Posterior vena cava (tissue), 2 donors: ENCODE data around the gene LATS2. TPM values are rescaled to one million over a fixed set of nuclear protein-coding genes. Genes with fewer than 3 reads are reported as not detected.

Experiments used
- DNase-seq: peaks from one replicate; pipeline ENCODE4 v3.0.0-alpha.2; 2020; ENCODE audit warnings: low spot score
- intact Hi-C, 2 donors: fragments of 100-400 bp; cut with DNase I; formaldehyde crosslinking; loops; one replicate each; pipeline versions ENCODE4 v1.14.1 to v1.14.2; 2022 to 2023
- total RNA-seq, 2 donors: library from RNA; stranded (reverse); fragmentation: NEBNext Ultra II Directional; extraction: Animal tissue kit (Norgen Biotek cat#: 25700); gene quantifications; one replicate each; pipeline ENCODE4 v1.2.1, GENCODE V29; 2021
- donor health status: DM: yes; HTN: yes; CAD: no.
- donor health status: DM: yes; HTN: yes; CAD: no.

Gene LATS2
- total RNA-seq, 2 donors from 2014 or later: 37.2 to 41.8 TPM

- intact Hi-C loops: no loop called here
- no peak for DNase-seq
Observed at GRCh38 chr13:21032656-21033055, 28.7 kb downstream of the LATS2 start.

- DNase-seq: no peak
- intact Hi-C loops: no loop called here
Observed at GRCh38 chr13:21031594-21032275, 29.7 kb downstream of the LATS2 start.

- DNase-seq: no peak
- intact Hi-C loops: no loop called here
Observed at GRCh38 chr13:21025539-21025938, 35.8 kb downstream of the LATS2 start.

GRCh38 chr13:21022056-21022979 lies 39.1 kb downstream of the LATS2 start:
- no peak for DNase-seq
- intact Hi-C loops: no loop called here

GRCh38 chr13:21020581-21020980 lies 40.8 kb downstream of the LATS2 start:
- intact Hi-C loops: no loop called here
- no peak for DNase-seq

GRCh38 chr13:21020176-21020575 lies 41.2 kb downstream of the LATS2 start:
- intact Hi-C loops: no loop called here
- DNase-seq: no peak

GRCh38 chr13:21018220-21018619 lies 43.2 kb downstream of the LATS2 start:
- DNase-seq: no peak
- intact Hi-C loops: no loop called here

- DNase-seq: no peak
- intact Hi-C loops: no loop called here
Observed at GRCh38 chr13:21016487-21016886, 44.9 kb downstream of the LATS2 start.

GRCh38 chr13:21015284-21015683 lies 46.1 kb downstream of the LATS2 start:
- DNase-seq: no peak
- intact Hi-C loops: no loop called here

- intact Hi-C loops: no loop called here
- peak; percentile 86 for DNase-seq
Observed at GRCh38 chr13:21014502-21015170, 46.8 kb downstream of the LATS2 start.

- DNase-seq: no peak
- intact Hi-C loops: no loop called here
Observed at GRCh38 chr13:21014139-21014501, 47.3 kb downstream of the LATS2 start.

- intact Hi-C loops: no loop called here
- no peak for DNase-seq
Observed at GRCh38 chr13:21013682-21014038, 47.7 kb downstream of the LATS2 start.

GRCh38 chr13:21012841-21013681 lies 48.3 kb downstream of the LATS2 start:
- DNase-seq: no peak

GRCh38 chr13:21012211-21012610 lies 49.2 kb downstream of the LATS2 start:
- intact Hi-C loops: no loop called here
- DNase-seq: no peak

More at GRCh38 chr13:21012841-21013681, 48.3 kb downstream of the LATS2 start:
- intact Hi-C loops: no loop called here

GRCh38 chr13:21011378-21011777 lies 50.0 kb downstream of the LATS2 start:
- intact Hi-C loops: no loop called here
- DNase-seq: no peak

GRCh38 chr13:21010621-21011020 lies 50.8 kb downstream of the LATS2 start:
- no peak for DNase-seq
- intact Hi-C loops: no loop called here

- no peak for DNase-seq
Observed at GRCh38 chr13:21009036-21009435, 52.4 kb downstream of the LATS2 start.

GRCh38 chr13:21008026-21008425 lies 53.4 kb downstream of the LATS2 start:
- intact Hi-C loops: no loop called here
- DNase-seq: no peak

More at GRCh38 chr13:21009036-21009435, 52.4 kb downstream of the LATS2 start:
- intact Hi-C loops: no loop called here
